Ovary (tissue), 10 donors: ENCODE data around the gene WDR18. TPM values are rescaled to one million over a fixed set of nuclear protein-coding genes. Genes with fewer than 3 reads are reported as not detected.
A peak's percentile ranks its signal among the peaks of the same experiment; 100 is the strongest.

Experiments used
- DNase-seq, 5 donors: peaks; one replicate each; pipeline ENCODE4 v3.0.0-alpha.2; 2019 to 2020
- H3K27ac ChIP-seq, 2 donors: fragments of 200-600 bp; one replicate each; pipeline versions ENCODE4 v1.5.1 to v1.8.0; 2019 to 2022
- H3K27me3 ChIP-seq: fragments of 200-600 bp; one replicate; pipeline ENCODE4 v1.8.0; 2022
- H3K36me3 ChIP-seq: fragments of 200-600 bp; sonication (generic); one replicate; pipeline ENCODE4 v1.5.1; 2019
- H3K4me1 ChIP-seq: one replicate; pipeline ENCODE4 v1.8.1; 2013; ENCODE audit warnings: mild to moderate bottlenecking, moderate library complexity; ENCODE audit not compliant: insufficient read depth
- H3K4me3 ChIP-seq: fragments of 200-600 bp; sonication (generic); one replicate; pipeline ENCODE4 v1.5.1; 2017
- H3K9me3 ChIP-seq, 2 donors: fragments of 200-600 bp in 1 of 2; sonication (generic) in 1 of 2; one replicate each; pipeline versions ENCODE4 v1.5.1 to v1.8.1; 2013 to 2019; ENCODE audit warnings: mild to moderate bottlenecking in 1 of 2, moderate library complexity in 1 of 2
- CTCF ChIP-seq, 3 donors: fragments of 450-650 bp in 2 of 3; fragments of 200-600 bp in 1 of 3; IDR thresholded peaks; one replicate each; pipeline versions ENCODE4 v1.5.1 to v1.8.0; 2016 to 2022; ENCODE audit warnings: antibody characterized with exemption in 3 of 3, mild to moderate bottlenecking in 1 of 3
- EP300 ChIP-seq: sonication (generic); formaldehyde crosslinking; IDR thresholded peaks from one replicate; pipeline ENCODE4 v1.6.1; 2017; ENCODE audit warnings: antibody characterized with exemption
- POLR2A ChIP-seq: fragments of 450-650 bp; IDR thresholded peaks from one replicate; pipeline ENCODE4 v1.6.1; 2017; ENCODE audit warnings: antibody characterized with exemption, mild to moderate bottlenecking, moderate library complexity
- WGBS, 3 donors: extraction: QIAGEN DNeasy Blood & Tissue Kit in 1 of 3; methylation state at CpG; one replicate each; pipeline versions ENCODE4 v1.1.5 to v1.1.7; 2013 to 2017; 5-methylcytosine and 5-hydroxymethylcytosine counted together
- intact Hi-C, 4 donors: fragments of 100-400 bp; cut with DNase I; formaldehyde crosslinking; loops; one replicate each; pipeline versions ENCODE4 v1.11.0 to v1.15.1; 2022 to 2023
- long read RNA-seq, 3 donors: library from polyadenylated mRNA in 2 of 3; unstranded in 2 of 3; transcript quantifications; one replicate each; pipeline ENCODE4 v2.0.0 and lab custom pipeline, GENCODE V29; 2021 to 2026
- polyA plus RNA-seq, 2 donors: library from polyadenylated mRNA; stranded (reverse); fragments of 200-250 nt in 1 of 2; fragments of 350-450 nt in 1 of 2; fragmentation: Illumina TruSeq in 1 of 2; extraction: RNeasy Lipid Tissue Mini Kit (QIAGEN cat#74804) in 1 of 2; gene quantifications; one replicate each; pipeline ENCODE4 v1.2.3, GENCODE V29; 2013 to 2014
- total RNA-seq, 7 donors: library from RNA; depleted of rRNA in 2 of 7; stranded (reverse); fragments of >200 nt in 2 of 7; fragmentation: NEBNext Ultra II Directional in 3 of 7; extraction: Animal tissue kit (Norgen Biotek cat#: 25700) in 3 of 7; gene quantifications; one replicate each; pipeline versions ENCODE4 v1.1.0 to v1.2.4, GENCODE V29; 2016 to 2023
- donor health status: DM: no; HTN: no; CAD: no; lungs with moderate emphysema.
- donor health status: DM: no; HTN: no; CAD: no.
- donor health status: Bipolar disorder and iron deficiency.
- donor health status: DM: yes; HTN: yes; CAD: no.
- donor health status: DM: no; HTN: no; CAD: no.
- donor health status: DM: yes; HTN: yes; CAD: no.

The WDR18 gene
- total RNA-seq (10 to 100 TPM; 19.4 to 45.6 (median 31.2) TPM), polyA plus RNA-seq (10 to 100 TPM in 1 of 2 donors, 1 to 10 TPM in 1; 3.5 to 24.3 TPM)
- long read RNA-seq, donor 1, transcript WDR18-202 (10 exons, 1,608 nt) = major isoform, 126 of 184 reads
- long read RNA-seq, donor 1, transcript WDR18-204 (9 exons, 1,465 nt) = minor isoform, 6 of 184 reads
- long read RNA-seq, donor 1, partial matches to known transcripts = 13 of 184 reads
- long read RNA-seq, donor 1, other reads (novel, unspliced or antisense) = 38 of 184 reads
- long read RNA-seq, donor 2, transcript WDR18-202 (10 exons, 1,608 nt) = major isoform, 20 of 28 reads
- long read RNA-seq, donor 2, partial matches to known transcripts = 7 of 28 reads
- long read RNA-seq, donor 2, other reads (novel, unspliced or antisense) = 0 of 28 reads
- long read RNA-seq, donor 3, transcript WDR18-202 (10 exons, 1,608 nt) = major isoform, 45 of 73 reads
- long read RNA-seq, donor 3, partial matches to known transcripts = 15 of 73 reads
- long read RNA-seq, donor 3, other reads (novel, unspliced or antisense) = 13 of 73 reads

GRCh38 chr19:984165-984967 is at the start of gene WDR18:
Gene WDR18 (plus strand): TSS chr19:984345. CDS start chr19:984354, 9 bp downstream.
- no peaks in the 10 kb centered on the region for H3K36me3 ChIP-seq
- peaks cover 1% of the 10 kb centered on the region for H3K4me1 ChIP-seq
- peak within 1 kb of the TSS; percentile 94 for H3K4me3 ChIP-seq
- no peaks in the 10 kb centered on the region for H3K9me3 ChIP-seq
- intact Hi-C loops = loop anchor here (2.0 to 10.0 kb wide), 4 partner anchors 60 to 210 kb away; partner anchors contain the start of genes CFD (in 2 of the 4) and ELANE (in 2 of the 4)
- H3K27ac ChIP-seq = peak within 1 kb of the TSS; percentile 13 to 80
- peak; percentile 94 to 95 (median 94) for DNase-seq
- 0 to 1% (median 0%) methylated on average over 24 to 78 of the region's 78 CpGs for WGBS, 3 donors
- H3K27me3 ChIP-seq = no peaks in the 10 kb centered on the region
- TF ChIP-seq POLR2A (peak; percentile 57), EP300 (no peak), CTCF (IDR thresholded peaks at IDR 0.05) (peak; percentile 26 to 70 (median 61))

GRCh38 chr19:934865-935479 is 49.2 kb upstream of the WDR18 start:
- Histone ChIP-seq H3K4me1 (peaks cover 25% of the 10 kb centered on the region), H3K27me3 (no peaks in the 10 kb centered on the region), H3K4me3 (no peak overlapping the region), H3K27ac (peak overlapping the region; percentile 27 to 55), H3K9me3 (no peaks in the 10 kb centered on the region), H3K36me3 (no peaks in the 10 kb centered on the region)
- intact Hi-C loops = loop anchor here in 1 of 4 donors (10.0 kb wide), 1 partner anchor 260 kb away; the partner anchor contains the start of gene FSTL3
- TF ChIP-seq CTCF (IDR thresholded peaks at IDR 0.05) (peak in 1 of 3 donors; percentile 10), EP300 (no peak), POLR2A (no peak)
- DNase-seq = peak; percentile 80 to 94 (median 91)
- WGBS, 3 donors = 3 to 20% (median 9%) methylated on average over 26 to 31 of the region's 31 CpGs

- Histone ChIP-seq H3K9me3 (no peaks in the 10 kb centered on the region), H3K36me3 (no peaks in the 10 kb centered on the region), H3K27ac (no peak overlapping the region), H3K4me3 (no peak overlapping the region), H3K4me1 (peaks cover 26% of the 10 kb centered on the region), H3K27me3 (no peaks in the 10 kb centered on the region)
- 94 to 99% (median 98%) methylated on average over 10 of the region's 10 CpGs for WGBS, 3 donors
- intact Hi-C loops = loop anchor here in 1 of 4 donors (10.0 kb wide), 1 partner anchor 261 kb away; the partner anchor contains the start of gene FSTL3
- no peak for DNase-seq
- TF ChIP-seq CTCF (IDR thresholded peaks at IDR 0.05) (no peak), POLR2A (no peak), EP300 (no peak)
Observed at GRCh38 chr19:936175-936546, 48.0 kb upstream of the WDR18 start.

- H3K4me3 ChIP-seq = no peak overlapping the region
- no peak for DNase-seq
- H3K27me3 ChIP-seq = no peaks in the 10 kb centered on the region
- H3K27ac ChIP-seq = no peak overlapping the region
- no peaks in the 10 kb centered on the region for H3K36me3 ChIP-seq
- intact Hi-C loops = loop anchor here in 1 of 4 donors (10.0 kb wide), 1 partner anchor 262 kb away; the partner anchor contains the start of gene FSTL3
- no peak for TF ChIP-seq EP300
- no peak for TF ChIP-seq POLR2A
- no peak for TF ChIP-seq CTCF (IDR thresholded peaks at IDR 0.05)
- no peaks in the 10 kb centered on the region for H3K9me3 ChIP-seq
- 92 to 96% (median 93%) methylated on average over 16 of the region's 16 CpGs for WGBS, 3 donors
- peaks cover 30% of the 10 kb centered on the region for H3K4me1 ChIP-seq
Observed at GRCh38 chr19:937259-937694, 46.9 kb upstream of the WDR18 start.
